Right lobe of liver (tissue), 4 donors: ENCODE measurements around the gene SMIM36.

Experiments
- CTCF ChIP-seq, 4 donors: fragments of 200-600 bp in 3 of 4; fragments of 450-650 bp in 1 of 4; IDR thresholded peaks; one replicate each; pipeline versions ENCODE4 v1.5.1 to v1.8.0; 2016 to 2022; ENCODE audit warnings: antibody characterized with exemption in 4 of 4, mild to moderate bottlenecking in 2 of 4
- POLR2A ChIP-seq: fragments of 450-650 bp; IDR thresholded peaks from one replicate; pipeline ENCODE4 v1.6.1; 2017; ENCODE audit warnings: antibody characterized with exemption, mild to moderate bottlenecking
- donor health status: DM: no; HTN: no; CAD: no.
- donor health status: DM: no; HTN: no; CAD: no.
- donor health status: DM: no; HTN: yes; CAD: no.

DNA sequence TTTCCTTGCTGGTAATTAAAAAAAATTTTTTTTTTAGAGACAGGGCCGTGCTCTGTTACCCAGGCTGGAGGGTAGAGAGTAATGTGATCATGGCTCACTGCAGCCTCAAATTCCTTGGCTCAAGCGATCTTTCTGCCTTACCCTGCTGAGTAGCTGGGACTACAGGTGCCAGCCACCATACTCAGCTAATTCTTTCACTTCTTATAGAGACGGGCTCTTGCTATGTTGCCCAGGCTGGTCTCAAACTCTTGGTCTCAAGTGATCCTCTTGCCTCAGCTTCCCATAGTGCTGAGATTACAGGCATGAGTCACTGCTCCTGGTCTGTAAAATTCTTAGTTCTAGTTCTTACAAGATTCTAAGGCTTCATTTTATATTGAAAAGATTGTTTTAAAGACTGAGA, 11.1 kb downstream of the SMIM36 start:
- TF ChIP-seq CTCF (IDR thresholded peaks at IDR 0.05) (no peak), POLR2A (no peak)
